Choroid plexus epithelial cell (primary cell): Measurements from ENCODE around the gene CCNK.

Experiments
- DNase-seq: peaks from one replicate; pipeline ENCODE4 v3.0.0-alpha.2; 2010; ENCODE audit warnings: low read depth
- H3K4me3 ChIP-seq: 2 replicates; pipeline ENCODE4 v1.5.1; 2011; ENCODE audit warnings: low read depth, mild to moderate bottlenecking, control low read depth, low read length, moderate library complexity
- CTCF ChIP-seq: conservative IDR thresholded peaks from 2 replicates; pipeline ENCODE4 v1.5.1; 2011; ENCODE audit warnings: low read depth, mild to moderate bottlenecking, control low read depth, inconsistent platforms, low read length, moderate library complexity

The CCNK gene

GRCh38 chr14:99527427-99528076 is 46.3 kb downstream of the CCNK start:
- TF ChIP-seq CTCF, result no peak
- DNase-seq, result no peak

GRCh38 chr14:99529899-99530298 is 48.7 kb downstream of the CCNK start:
- DNase-seq, result no peak
- no peak overlapping the region for H3K4me3 ChIP-seq
- no peak for TF ChIP-seq CTCF

More at GRCh38 chr14:99527427-99528076, 46.3 kb downstream of the CCNK start:
- no peak overlapping the region for H3K4me3 ChIP-seq

- TF ChIP-seq CTCF, result no peak
- DNase-seq, result peak; percentile 30
- H3K4me3 ChIP-seq, result no peak overlapping the region
Observed at GRCh38 chr14:99530407-99531155, 49.4 kb downstream of the CCNK start.

- TF ChIP-seq CTCF, result no peak
- DNase-seq, result peak; percentile 77
- no peak overlapping the region for H3K4me3 ChIP-seq
Observed at GRCh38 chr14:99531251-99532096, 50.3 kb downstream of the CCNK start.

- no peak for TF ChIP-seq CTCF
- H3K4me3 ChIP-seq, result no peak overlapping the region
- no peak for DNase-seq
Observed at GRCh38 chr14:99532310-99532709, 51.1 kb downstream of the CCNK start.

- H3K4me3 ChIP-seq, result no peak overlapping the region
- TF ChIP-seq CTCF, result no peak
- no peak for DNase-seq
Observed at GRCh38 chr14:99534333-99534732, 53.1 kb downstream of the CCNK start.
